ENCODE measurements around the gene PGAM5.
A peak's percentile ranks its signal among the peaks of the same experiment; 100 is the strongest.

Gene PGAM5

GRCh38 chr12:132718644-132719043 is 8.0 kb downstream of the PGAM5 start:
- no peak for DNase-seq (ENCODE audit: low read depth in 1 of 2, low spot score in 1 of 2)
- TF ChIP-seq JUND (IDR thresholded peaks at IDR 0.05; ENCODE audit: low read depth): no peak
- in situ Hi-C loops (cut with HindIII; ENCODE audit: low pct_unique_long_range_greater_than_20kb, low sequenced_read_pairs): no loop called here

GRCh38 chr12:132719141-132719953 is 8.7 kb downstream of the PGAM5 start:
- DNase-seq (ENCODE audit: low read depth in 1 of 2, low spot score in 1 of 2): no peak
- in situ Hi-C loops (cut with HindIII; ENCODE audit: low pct_unique_long_range_greater_than_20kb, low sequenced_read_pairs): no loop called here
- no peak for TF ChIP-seq JUND (IDR thresholded peaks at IDR 0.05; ENCODE audit: low read depth)

- DNase-seq (ENCODE audit: low read depth in 1 of 2, low spot score in 1 of 2): no peak
- in situ Hi-C loops (cut with HindIII; ENCODE audit: low pct_unique_long_range_greater_than_20kb, low sequenced_read_pairs): no loop called here
These were observed 9.3 kb downstream of the PGAM5 start for GRCh38 chr12:132719954-132720324.

GRCh38 chr12:132720606-132721345 is 10.1 kb downstream of the PGAM5 start:
- no peak for TF ChIP-seq JUND (IDR thresholded peaks at IDR 0.05; ENCODE audit: low read depth)
- no peak for DNase-seq (ENCODE audit: low read depth in 1 of 2, low spot score in 1 of 2)

More at GRCh38 chr12:132719954-132720324, 9.3 kb downstream of the PGAM5 start:
- no peak for TF ChIP-seq JUND (IDR thresholded peaks at IDR 0.05; ENCODE audit: low read depth)

GRCh38 chr12:132723015-132723763 is 12.5 kb downstream of the PGAM5 start:
- no peak for DNase-seq (ENCODE audit: low read depth in 1 of 2, low spot score in 1 of 2)
- no peak for TF ChIP-seq JUND (IDR thresholded peaks at IDR 0.05; ENCODE audit: low read depth)
- in situ Hi-C loops (cut with HindIII; ENCODE audit: low pct_unique_long_range_greater_than_20kb, low sequenced_read_pairs): no loop called here

More at GRCh38 chr12:132720606-132721345, 10.1 kb downstream of the PGAM5 start:
- in situ Hi-C loops (cut with HindIII; ENCODE audit: low pct_unique_long_range_greater_than_20kb, low sequenced_read_pairs): no loop called here

GRCh38 chr12:132723764-132724140 is 13.1 kb downstream of the PGAM5 start:
- TF ChIP-seq JUND (IDR thresholded peaks at IDR 0.05; ENCODE audit: low read depth): no peak
- no peak for DNase-seq (ENCODE audit: low read depth in 1 of 2, low spot score in 1 of 2)
- in situ Hi-C loops (cut with HindIII; ENCODE audit: low pct_unique_long_range_greater_than_20kb, low sequenced_read_pairs): no loop called here

GRCh38 chr12:132724506-132725241 is 14.0 kb downstream of the PGAM5 start:
- no peak for TF ChIP-seq JUND (IDR thresholded peaks at IDR 0.05; ENCODE audit: low read depth)
- in situ Hi-C loops (cut with HindIII; ENCODE audit: low pct_unique_long_range_greater_than_20kb, low sequenced_read_pairs): no loop called here
- no peak for DNase-seq (ENCODE audit: low read depth in 1 of 2, low spot score in 1 of 2)

GRCh38 chr12:132726386-132726785 is 15.7 kb downstream of the PGAM5 start:
- no peak for TF ChIP-seq JUND (IDR thresholded peaks at IDR 0.05; ENCODE audit: low read depth)
- in situ Hi-C loops (cut with HindIII; ENCODE audit: low pct_unique_long_range_greater_than_20kb, low sequenced_read_pairs): no loop called here
- no peak for DNase-seq (ENCODE audit: low read depth in 1 of 2, low spot score in 1 of 2)

GRCh38 chr12:132727091-132727794 is 16.6 kb downstream of the PGAM5 start:
- in situ Hi-C loops (cut with HindIII; ENCODE audit: low pct_unique_long_range_greater_than_20kb, low sequenced_read_pairs): no loop called here
- no peak for DNase-seq (ENCODE audit: low read depth in 1 of 2, low spot score in 1 of 2)
- TF ChIP-seq JUND (IDR thresholded peaks at IDR 0.05; ENCODE audit: low read depth): no peak

GRCh38 chr12:132728502-132728901 is 17.9 kb downstream of the PGAM5 start:
- in situ Hi-C loops (cut with HindIII; ENCODE audit: low pct_unique_long_range_greater_than_20kb, low sequenced_read_pairs): no loop called here
- TF ChIP-seq JUND (IDR thresholded peaks at IDR 0.05; ENCODE audit: low read depth): no peak
- no peak for DNase-seq (ENCODE audit: low read depth in 1 of 2, low spot score in 1 of 2)

- in situ Hi-C loops (cut with HindIII; ENCODE audit: low pct_unique_long_range_greater_than_20kb, low sequenced_read_pairs): no loop called here
- TF ChIP-seq JUND (IDR thresholded peaks at IDR 0.05; ENCODE audit: low read depth): no peak
- peak in 1 of 2 experiments; percentile 74 for DNase-seq (ENCODE audit: low read depth in 1 of 2, low spot score in 1 of 2)
These were observed 19.1 kb downstream of the PGAM5 start for GRCh38 chr12:132729541-132730320.

Data from T47D (cell line).